Liver (tissue), 9 donors: ENCODE measurements around the gene CLMN. TPM values are rescaled to one million over a fixed set of nuclear protein-coding genes. Genes with fewer than 3 reads are reported as not detected.

Experiments used
- DNase-seq: peaks from one replicate; pipeline ENCODE4 v3.0.0-alpha.2; 2017; ENCODE audit warnings: low spot score
- H3K27ac ChIP-seq, 2 donors: one replicate each; pipeline ENCODE4 v1.7.0; 2013; ENCODE audit warnings: inconsistent platforms in 2 of 2, low read length in 2 of 2, control low read depth in 1 of 2, low read depth in 1 of 2, mild to moderate bottlenecking in 1 of 2
- H3K27me3 ChIP-seq, 4 donors: one replicate each; pipeline versions ENCODE4 v1.6.1 to v1.7.0; 2013; ENCODE audit warnings: low read length in 3 of 4, inconsistent platforms in 1 of 4, mild to moderate bottlenecking in 1 of 4, moderate library complexity in 1 of 4; ENCODE audit not compliant: control insufficient read depth in 4 of 4, insufficient read depth in 4 of 4
- H3K36me3 ChIP-seq, 4 donors: one replicate each; pipeline versions ENCODE4 v1.6.1 to v1.7.0; 2013; ENCODE audit warnings: low read length in 3 of 4, mild to moderate bottlenecking in 3 of 4, low read depth in 1 of 4, moderate library complexity in 1 of 4; ENCODE audit not compliant: control insufficient read depth in 4 of 4, insufficient read depth in 3 of 4
- H3K4me1 ChIP-seq, 4 donors: one replicate each; pipeline versions ENCODE4 v1.6.1 to v1.7.0; 2013; ENCODE audit warnings: low read length in 3 of 4, mild to moderate bottlenecking in 3 of 4, moderate library complexity in 1 of 4; ENCODE audit not compliant: control insufficient read depth in 4 of 4, insufficient read depth in 4 of 4
- H3K4me3 ChIP-seq, 3 donors: one replicate each; pipeline versions ENCODE4 v1.6.1 to v1.7.0; 2013; ENCODE audit warnings: low read length in 3 of 3, control low read depth in 1 of 3, low read depth in 1 of 3, mild to moderate bottlenecking in 1 of 3
- H3K9ac ChIP-seq, 2 donors: one replicate each; pipeline ENCODE4 v1.7.0; 2013; ENCODE audit warnings: low read length in 2 of 2, mild to moderate bottlenecking in 2 of 2, moderate library complexity in 2 of 2, control low read depth in 1 of 2, low read depth in 1 of 2
- H3K9me3 ChIP-seq, 4 donors: one replicate each; pipeline versions ENCODE4 v1.6.1 to v1.7.0; 2013; ENCODE audit warnings: low read length in 3 of 4; ENCODE audit not compliant: control insufficient read depth in 4 of 4
- ATF3 ChIP-seq: IDR thresholded peaks from 2 replicates; pipeline ENCODE4 v1.6.1; 2016; ENCODE audit warnings: antibody characterized with exemption
- CTCF ChIP-seq: fragments of 150-350 bp; IDR thresholded peaks from 2 replicates; pipeline ENCODE4 v1.5.1; 2017; ENCODE audit warnings: improper control_type of control experiment, low read depth, low read length; ENCODE audit not compliant: missing input control
- EGR1 ChIP-seq, 2 donors: IDR thresholded peaks; 2 replicates each; pipeline ENCODE4 v1.6.1; 2016 to 2018; ENCODE audit warnings: antibody characterized with exemption in 2 of 2, low read depth in 2 of 2
- FOXA1 ChIP-seq: IDR thresholded peaks from 2 replicates; pipeline ENCODE4 v1.6.1; 2016; ENCODE audit warnings: antibody characterized with exemption
- FOXA2 ChIP-seq: IDR thresholded peaks from 2 replicates; pipeline ENCODE4 v1.6.1; 2016; ENCODE audit warnings: antibody characterized with exemption
- GABPA ChIP-seq, 2 donors: IDR thresholded peaks in 1 of 2; conservative IDR thresholded peaks in 1 of 2; 2 replicates each; pipeline ENCODE4 v1.6.1; 2016; ENCODE audit warnings: antibody characterized with exemption in 2 of 2, mild to moderate bottlenecking in 1 of 2, moderate library complexity in 1 of 2
- HNF4A ChIP-seq, 2 donors: conservative IDR thresholded peaks; 2 replicates each; pipeline ENCODE4 v1.6.1; 2016; ENCODE audit warnings: antibody characterized with exemption in 2 of 2, mild to moderate bottlenecking in 2 of 2
- HNF4G ChIP-seq: IDR thresholded peaks from 2 replicates; pipeline ENCODE4 v1.6.1; 2016; ENCODE audit warnings: antibody characterized with exemption
- JUND ChIP-seq, 2 donors: IDR thresholded peaks; 2 replicates each; pipeline ENCODE4 v1.6.1; 2016; ENCODE audit warnings: antibody characterized with exemption in 2 of 2
- NR2F2 ChIP-seq: IDR thresholded peaks from 2 replicates; pipeline ENCODE4 v1.6.1; 2016; ENCODE audit warnings: antibody characterized with exemption
- RAD21 ChIP-seq, 2 donors: IDR thresholded peaks; 2 replicates each; pipeline ENCODE4 v1.6.1; 2016; ENCODE audit warnings: antibody characterized with exemption in 2 of 2, mild to moderate bottlenecking in 2 of 2
- REST ChIP-seq: IDR thresholded peaks from 2 replicates; pipeline ENCODE4 v1.6.1; 2016; ENCODE audit warnings: antibody characterized with exemption, mild to moderate bottlenecking
- RXRA ChIP-seq, 2 donors: IDR thresholded peaks; 2 replicates each; pipeline ENCODE4 v1.6.1; 2017 to 2018; ENCODE audit warnings: antibody characterized with exemption in 2 of 2, mild to moderate bottlenecking in 1 of 2
- SP1 ChIP-seq: IDR thresholded peaks from 2 replicates; pipeline ENCODE4 v1.6.1; 2018; ENCODE audit warnings: antibody characterized with exemption, mild to moderate bottlenecking
- TAF1 ChIP-seq: conservative IDR thresholded peaks from 2 replicates; pipeline ENCODE4 v1.6.1; 2016; ENCODE audit warnings: antibody characterized with exemption, mild to moderate bottlenecking
- YY1 ChIP-seq: IDR thresholded peaks from 2 replicates; pipeline ENCODE4 v1.6.1; 2016; ENCODE audit warnings: antibody characterized with exemption, mild to moderate bottlenecking
- ZBTB33 ChIP-seq: IDR thresholded peaks from 2 replicates; pipeline ENCODE4 v1.6.1; 2016; ENCODE audit warnings: antibody characterized with exemption
- WGBS: extraction: QIAGEN DNeasy Blood & Tissue Kit; methylation state at CpG from one replicate; pipeline ENCODE4 v1.1.7; 2013; 5-methylcytosine and 5-hydroxymethylcytosine counted together
- polyA plus RNA-seq, 2 donors: library from polyadenylated mRNA; stranded (reverse) in 1 of 2; unstranded in 1 of 2; fragments of 200-250 nt in 1 of 2; fragments of >200 nt in 1 of 2; fragmentation: Nextera tagmentation in 1 of 2; extraction: Ambion mirVana in 1 of 2; gene quantifications; one replicate each; pipeline versions ENCODE4 v1.2.1 to v1.2.3, GENCODE V29; 2013 to 2015
- total RNA-seq, 2 donors: library from RNA; depleted of rRNA; stranded (reverse); fragments of >200 nt; gene quantifications; one replicate each; pipeline ENCODE4 v1.2.3, GENCODE V29; 2014
- TF ChIP-seq, protein P1 (sequence below): IDR thresholded peaks from 2 replicates; pipeline ENCODE4 v1.6.1; 2016; ENCODE audit warnings: antibody characterized with exemption
- donor health status: healthy.
- donor health status: healthy.
- donor health status: healthy.
- donor health status: healthy.
- donor health status: healthy.

The CLMN gene
- total and polyA plus RNA-seq, 4 donors, result 6.0 to 41.1 (median 24.1) TPM

GRCh38 chr14:95136631-95137030, 183.1 kb downstream of the CLMN start:
- H3K4me1 ChIP-seq, result peaks cover 4 to 15% (median 4%) of the 10 kb centered on the region in 4 donors
- H3K27me3 ChIP-seq, result no peaks in the 10 kb centered on the region
- no peak overlapping the region for H3K4me3 ChIP-seq
- DNase-seq, result no peak
- 93% methylated on average over 1 of the region's 1 CpG for WGBS
- H3K36me3 ChIP-seq, result peaks cover 0 to 8% (median 0%) of the 10 kb centered on the region in 4 donors
- H3K9ac ChIP-seq, result no peak overlapping the region
- no peaks in the 10 kb centered on the region for H3K9me3 ChIP-seq
- TF ChIP-seq FOXA2, result no peak
- no peak for TF ChIP-seq EGR1 (IDR thresholded peaks at IDR 0.05; ENCODE audit: low read depth in 2 of 2)
- no peak for TF ChIP-seq JUND (IDR thresholded peaks at IDR 0.05)
- TF ChIP-seq RAD21 (IDR thresholded peaks at IDR 0.05), result no peak
- TF ChIP-seq NR2F2, result no peak
- H3K27ac ChIP-seq, result no peak overlapping the region

DNA sequence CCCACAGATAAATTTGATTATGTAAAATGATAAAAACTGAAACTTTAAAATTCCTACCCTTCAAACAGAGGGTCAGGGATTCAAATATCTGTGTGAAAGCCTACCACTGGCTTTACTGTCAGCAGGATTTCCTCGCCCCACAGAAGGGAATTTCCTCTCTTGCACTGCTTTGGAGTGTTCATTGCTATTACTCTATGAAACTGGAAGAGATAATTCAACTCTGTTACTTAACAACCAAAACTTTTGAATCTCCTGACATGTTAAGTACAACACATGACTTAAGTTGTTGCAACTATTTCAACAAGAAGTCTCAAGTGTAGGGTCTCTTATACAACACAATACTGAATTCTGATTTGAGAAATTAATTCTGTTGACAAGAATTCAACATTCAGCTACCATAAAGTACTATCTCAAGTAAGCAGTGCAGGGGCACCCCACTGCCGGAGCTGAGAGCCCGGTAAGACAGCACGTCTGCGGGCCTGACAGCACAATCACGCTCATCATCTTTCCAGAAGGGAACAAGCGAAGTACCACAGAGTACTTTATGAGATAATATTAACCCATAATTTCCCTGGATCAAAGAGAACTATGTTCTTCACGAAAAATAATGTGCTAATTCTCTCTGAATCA, 185.3 kb downstream of the CLMN start:
- no peak for DNase-seq
- no peak for TF ChIP-seq YY1
- TF ChIP-seq JUND (IDR thresholded peaks at IDR 0.05), result no peak
- no peak for TF ChIP-seq GABPA (IDR thresholded peaks at IDR 0.05 in 1 of 2, conservative IDR thresholded peaks at IDR 0.05 in 1 of 2)
- TF ChIP-seq ZBTB33, result no peak
- TF ChIP-seq, protein P1, sequence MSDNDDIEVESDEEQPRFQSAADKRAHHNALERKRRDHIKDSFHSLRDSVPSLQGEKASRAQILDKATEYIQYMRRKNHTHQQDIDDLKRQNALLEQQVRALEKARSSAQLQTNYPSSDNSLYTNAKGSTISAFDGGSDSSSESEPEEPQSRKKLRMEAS, result no peak
- no peak for TF ChIP-seq EGR1 (IDR thresholded peaks at IDR 0.05; ENCODE audit: low read depth in 2 of 2)
- TF ChIP-seq TAF1, result no peak
- TF ChIP-seq HNF4A (conservative IDR thresholded peaks at IDR 0.05), result no peak
- TF ChIP-seq ATF3, result no peak
- TF ChIP-seq SP1, result no peak
- no peak for TF ChIP-seq FOXA1
- TF ChIP-seq HNF4G, result no peak
- TF ChIP-seq FOXA2, result no peak
- TF ChIP-seq CTCF, result no peak
- no peak for TF ChIP-seq REST
- no peak for TF ChIP-seq RAD21 (IDR thresholded peaks at IDR 0.05)
- TF ChIP-seq RXRA (IDR thresholded peaks at IDR 0.05), result no peak
- 88% methylated on average over 8 of the region's 8 CpGs for WGBS
- Histone ChIP-seq H3K4me1 (peaks cover 0 to 4% (median 1%) of the 10 kb centered on the region in 4 donors), H3K27ac (no peak overlapping the region), H3K36me3 (peaks cover 0 to 11% (median 3%) of the 10 kb centered on the region in 4 donors), H3K9me3 (no peaks in the 10 kb centered on the region), H3K27me3 (no peaks in the 10 kb centered on the region), H3K4me3 (no peak overlapping the region), H3K9ac (no peak overlapping the region)
